ENCODE measurements around the gene ASPN.

The ASPN gene

GRCh38 chr9:92468206-92468605, 14.1 kb downstream of the ASPN start:
- TF ChIP-seq, protein P1, sequence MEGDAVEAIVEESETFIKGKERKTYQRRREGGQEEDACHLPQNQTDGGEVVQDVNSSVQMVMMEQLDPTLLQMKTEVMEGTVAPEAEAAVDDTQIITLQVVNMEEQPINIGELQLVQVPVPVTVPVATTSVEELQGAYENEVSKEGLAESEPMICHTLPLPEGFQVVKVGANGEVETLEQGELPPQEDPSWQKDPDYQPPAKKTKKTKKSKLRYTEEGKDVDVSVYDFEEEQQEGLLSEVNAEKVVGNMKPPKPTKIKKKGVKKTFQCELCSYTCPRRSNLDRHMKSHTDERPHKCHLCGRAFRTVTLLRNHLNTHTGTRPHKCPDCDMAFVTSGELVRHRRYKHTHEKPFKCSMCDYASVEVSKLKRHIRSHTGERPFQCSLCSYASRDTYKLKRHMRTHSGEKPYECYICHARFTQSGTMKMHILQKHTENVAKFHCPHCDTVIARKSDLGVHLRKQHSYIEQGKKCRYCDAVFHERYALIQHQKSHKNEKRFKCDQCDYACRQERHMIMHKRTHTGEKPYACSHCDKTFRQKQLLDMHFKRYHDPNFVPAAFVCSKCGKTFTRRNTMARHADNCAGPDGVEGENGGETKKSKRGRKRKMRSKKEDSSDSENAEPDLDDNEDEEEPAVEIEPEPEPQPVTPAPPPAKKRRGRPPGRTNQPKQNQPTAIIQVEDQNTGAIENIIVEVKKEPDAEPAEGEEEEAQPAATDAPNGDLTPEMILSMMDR (IDR thresholded peaks at IDR 0.05; ENCODE audit: control insufficient read depth, insufficient read depth, low read depth, low read length, missing control alignments) = no peak
- DNase-seq (ENCODE audit: low read depth) = peak; percentile 23
- H3K4me3 ChIP-seq (ENCODE audit: control insufficient read depth, low read depth, low read length) = no peak overlapping the region

- TF ChIP-seq, protein P1 (IDR thresholded peaks at IDR 0.05; ENCODE audit: control insufficient read depth, insufficient read depth, low read depth, low read length, missing control alignments) = no peak
- DNase-seq (ENCODE audit: low read depth) = no peak
- H3K4me3 ChIP-seq (ENCODE audit: control insufficient read depth, low read depth, low read length) = no peak overlapping the region
Measured at GRCh38 chr9:92467511-92467910, 14.8 kb downstream of the ASPN start.

DNA sequence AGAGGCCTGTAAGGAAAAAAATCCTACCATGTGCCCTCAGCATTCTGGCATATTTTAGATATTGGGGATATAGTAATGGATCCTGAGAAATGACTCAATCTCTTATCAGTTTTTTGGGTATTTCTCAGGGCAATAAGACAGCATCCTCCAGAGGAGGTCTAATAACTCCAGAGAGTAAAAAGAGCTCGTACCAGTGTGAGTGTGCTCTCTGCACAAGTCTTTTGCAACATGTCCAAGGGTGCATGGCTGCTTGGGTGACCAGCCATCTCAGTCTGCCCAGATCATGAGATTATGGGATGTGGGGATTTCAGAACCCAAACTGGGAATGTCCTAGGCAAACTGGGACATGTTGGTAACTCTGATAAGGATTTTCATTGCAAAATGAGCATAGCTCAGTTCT, 15.3 kb downstream of the ASPN start:
- DNase-seq (ENCODE audit: low read depth) = no peak
- TF ChIP-seq, protein P1 (IDR thresholded peaks at IDR 0.05; ENCODE audit: control insufficient read depth, insufficient read depth, low read depth, low read length, missing control alignments) = no peak
- H3K4me3 ChIP-seq (ENCODE audit: control insufficient read depth, low read depth, low read length) = no peak overlapping the region

GRCh38 chr9:92463984-92464383, 18.3 kb downstream of the ASPN start:
- TF ChIP-seq, protein P1 (IDR thresholded peaks at IDR 0.05; ENCODE audit: control insufficient read depth, insufficient read depth, low read depth, low read length, missing control alignments) = no peak
- no peak overlapping the region for H3K4me3 ChIP-seq (ENCODE audit: control insufficient read depth, low read depth, low read length)
- peak; percentile 78 for DNase-seq (ENCODE audit: low read depth)

- TF ChIP-seq, protein P1 (IDR thresholded peaks at IDR 0.05; ENCODE audit: control insufficient read depth, insufficient read depth, low read depth, low read length, missing control alignments) = no peak
- no peak for DNase-seq (ENCODE audit: low read depth)
- no peak overlapping the region for H3K4me3 ChIP-seq (ENCODE audit: control insufficient read depth, low read depth, low read length)
Measured at GRCh38 chr9:92463387-92463786, 18.9 kb downstream of the ASPN start.

GRCh38 chr9:92457576-92457975, 24.7 kb downstream of the ASPN start:
- no peak for DNase-seq (ENCODE audit: low read depth)
- H3K4me3 ChIP-seq (ENCODE audit: control insufficient read depth, low read depth, low read length) = no peak overlapping the region
- TF ChIP-seq, protein P1 (IDR thresholded peaks at IDR 0.05; ENCODE audit: control insufficient read depth, insufficient read depth, low read depth, low read length, missing control alignments) = no peak

DNA sequence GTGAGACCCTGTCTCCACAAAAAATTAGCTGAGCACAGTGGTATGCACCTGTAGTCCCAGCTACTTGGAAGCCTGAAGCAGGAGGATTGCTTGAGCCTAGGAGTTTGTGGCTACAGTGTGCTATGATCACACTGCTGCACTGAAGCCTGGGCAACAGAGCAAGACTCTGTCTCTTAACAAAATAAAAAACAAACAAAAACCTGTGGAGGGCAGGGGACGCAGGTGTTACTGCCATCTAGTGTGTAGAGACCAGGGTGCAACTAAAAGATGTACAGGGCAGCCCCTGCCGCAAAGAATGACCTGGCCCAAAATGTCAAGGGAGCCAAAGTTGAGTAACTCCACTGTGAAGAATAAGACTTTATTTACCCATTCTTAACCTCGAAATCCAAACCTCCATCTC, 27.1 kb downstream of the ASPN start:
- no peak overlapping the region for H3K4me3 ChIP-seq (ENCODE audit: control insufficient read depth, low read depth, low read length)
- TF ChIP-seq, protein P1 (IDR thresholded peaks at IDR 0.05; ENCODE audit: control insufficient read depth, insufficient read depth, low read depth, low read length, missing control alignments) = peak; percentile 39
- DNase-seq (ENCODE audit: low read depth) = no peak
